Large intestine (tissue), 3 donors: Measurements from ENCODE around the gene ABHD18. TPM values are rescaled to one million over a fixed set of nuclear protein-coding genes. Genes with fewer than 3 reads are reported as not detected.
"Not testable (repeated sequence)": the region's sequence is repeated elsewhere in the genome, so short reads cannot be mapped to it uniquely, and the experiment has no call there.

Experiments
- DNase-seq, 2 donors: peaks; one replicate each; pipeline versions ENCODE4 v3.0.0 to v3.0.0-alpha.2; 2013
- H3K27ac ChIP-seq: one replicate; pipeline ENCODE4 v1.5.1; 2013; ENCODE audit warnings: low read length
- H3K27me3 ChIP-seq: 2 replicates; pipeline ENCODE4 v1.6.1; 2013; ENCODE audit warnings: low read length; ENCODE audit not compliant: control insufficient read depth, insufficient read depth
- H3K36me3 ChIP-seq: 2 replicates; pipeline ENCODE4 v1.6.1; 2013; ENCODE audit warnings: low read length; ENCODE audit not compliant: control insufficient read depth, insufficient read depth
- H3K4me1 ChIP-seq: one replicate; pipeline ENCODE4 v1.6.1; 2013; ENCODE audit warnings: low read length; ENCODE audit not compliant: control insufficient read depth, insufficient read depth
- H3K4me3 ChIP-seq: one replicate; pipeline ENCODE4 v1.5.1; 2013; ENCODE audit warnings: low read length
- H3K9me3 ChIP-seq: one replicate; pipeline ENCODE4 v1.6.1; 2013; ENCODE audit warnings: mild to moderate bottlenecking, low read depth, low read length, moderate library complexity; ENCODE audit not compliant: control insufficient read depth
- whole genome bisulfite sequencing: methylation state at CpG from one replicate; pipeline ENCODE4 v1.1.5; 2013; ENCODE audit warnings: low lambda C conversion rate; ENCODE audit not compliant: insufficient coverage; 5-methylcytosine and 5-hydroxymethylcytosine counted together
- polyA plus RNA-seq: library from polyadenylated mRNA; unstranded; fragments of 120-200 nt; gene quantifications from one replicate; pipeline ENCODE4 v1.2.1, GENCODE V29; 2013

Gene ABHD18
- polyA plus RNA-seq, 1 donor: 18.6 TPM

GRCh38 chr4:128031756-128032384 lies 66.7 kb downstream of the ABHD18 start:
- H3K27ac ChIP-seq: no peak overlapping the region
- no peaks in the 10 kb centered on the region for H3K4me1 ChIP-seq
- no peak overlapping the region for H3K4me3 ChIP-seq
- H3K36me3 ChIP-seq: peaks cover 21% of the 10 kb centered on the region
- 20% methylated on average over 2 of the region's 3 CpGs for WGBS
- no peaks in the 10 kb centered on the region for H3K9me3 ChIP-seq
- DNase-seq: peak; percentile 10 to 46
- no peaks in the 10 kb centered on the region for H3K27me3 ChIP-seq

GRCh38 chr4:128039568-128039967 lies 74.4 kb downstream of the ABHD18 start:
- no CpG with 5 or more reads among the region's 1 CpG for WGBS
- Histone ChIP-seq H3K4me3 (no peak overlapping the region), H3K36me3 (no peaks in the 10 kb centered on the region), H3K4me1 (no peaks in the 10 kb centered on the region), H3K9me3 (no peaks in the 10 kb centered on the region), H3K27me3 (no peaks in the 10 kb centered on the region), H3K27ac (no peak overlapping the region)
- no peak for DNase-seq

DNA sequence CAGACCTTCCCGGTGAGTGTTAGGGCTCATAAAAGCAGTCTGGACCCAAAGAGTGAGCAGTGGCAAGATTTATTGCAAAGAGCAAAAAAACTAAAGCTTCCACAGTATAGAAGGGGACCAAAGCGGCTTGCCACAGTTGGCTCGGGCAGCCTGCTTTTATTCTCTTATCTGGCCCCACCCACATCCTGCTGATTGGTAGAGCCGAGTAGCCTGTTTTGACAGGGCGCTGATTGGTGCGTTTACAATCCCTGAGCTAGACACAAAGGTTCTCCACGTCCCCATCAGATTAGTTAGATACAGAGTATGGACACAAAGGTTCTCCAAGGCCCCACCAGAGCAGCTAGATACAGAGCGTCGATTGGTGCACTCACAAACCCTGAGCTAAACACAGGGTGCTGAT lies 81.8 kb downstream of the ABHD18 start:
- no CpG with 5 or more reads among the region's 9 CpGs for WGBS
- not testable (repeated sequence) for H3K27ac ChIP-seq

GRCh38 chr4:128047514-128047913 lies 82.3 kb downstream of the ABHD18 start:
- DNase-seq, H3K27ac ChIP-seq, H3K36me3 ChIP-seq, H3K27me3 ChIP-seq, H3K9me3 ChIP-seq, H3K4me1 ChIP-seq, H3K4me3 ChIP-seq: not testable (repeated sequence)
- WGBS: no CpG with 5 or more reads among the region's 34 CpGs

More for the DNA sequence above, 81.8 kb downstream of the ABHD18 start:
- not testable (repeated sequence) for H3K4me3 ChIP-seq, H3K9me3 ChIP-seq, H3K27me3 ChIP-seq, H3K36me3 ChIP-seq, H3K4me1 ChIP-seq, DNase-seq

DNA sequence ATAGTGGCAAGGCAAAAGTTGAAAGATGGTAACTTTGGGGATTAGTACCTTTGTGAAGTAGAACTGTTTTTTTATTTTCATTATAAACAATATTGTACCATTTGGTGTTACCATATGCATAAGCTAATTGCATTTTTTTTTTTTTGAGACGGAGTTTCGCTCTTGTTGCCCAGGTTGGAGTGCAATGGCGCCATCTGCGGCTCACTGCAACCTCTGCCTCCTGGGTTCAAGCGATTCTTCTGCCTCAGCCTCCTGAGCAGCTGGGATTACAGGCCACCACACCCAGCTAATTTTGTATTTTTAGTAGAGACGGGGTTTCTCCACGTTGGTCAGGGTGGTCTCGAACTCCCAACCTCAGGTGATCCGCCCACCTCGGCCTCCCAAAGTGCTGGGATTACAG lies 86.0 kb downstream of the ABHD18 start:
- H3K27me3 ChIP-seq, H3K4me1 ChIP-seq, H3K36me3 ChIP-seq, H3K9me3 ChIP-seq, H3K4me3 ChIP-seq, DNase-seq, H3K27ac ChIP-seq: not testable (repeated sequence)
- 75% methylated on average over 2 of the region's 10 CpGs for WGBS

DNA sequence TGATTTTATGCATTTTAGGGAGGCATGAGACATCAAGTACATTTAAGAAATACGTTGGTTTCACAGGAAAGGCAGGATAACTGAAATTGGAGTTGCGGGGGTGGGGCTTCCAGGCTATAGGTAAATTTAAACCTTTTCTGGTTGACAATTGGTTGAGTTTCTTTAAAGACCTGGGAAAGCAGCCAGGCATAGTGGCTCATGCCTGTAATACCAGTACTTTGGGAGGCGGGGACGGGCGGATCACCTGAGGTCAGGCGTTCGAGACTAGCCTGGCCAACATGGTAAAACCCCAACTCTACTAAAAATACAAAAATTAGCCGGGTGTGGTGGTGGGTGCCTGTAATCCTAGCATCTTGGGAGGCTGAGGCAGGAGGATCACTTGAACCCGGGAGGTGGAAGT lies 89.7 kb downstream of the ABHD18 start:
- WGBS: no CpG with 5 or more reads among the region's 9 CpGs
- not testable (repeated sequence) for DNase-seq, H3K27ac ChIP-seq, H3K4me1 ChIP-seq, H3K27me3 ChIP-seq, H3K4me3 ChIP-seq, H3K36me3 ChIP-seq, H3K9me3 ChIP-seq

GRCh38 chr4:128055441-128056206 lies 90.4 kb downstream of the ABHD18 start:
- WGBS: 100% methylated on average over 2 of the region's 10 CpGs
- not testable (repeated sequence) for H3K27me3 ChIP-seq, H3K27ac ChIP-seq, H3K9me3 ChIP-seq, DNase-seq, H3K36me3 ChIP-seq, H3K4me3 ChIP-seq, H3K4me1 ChIP-seq

DNA sequence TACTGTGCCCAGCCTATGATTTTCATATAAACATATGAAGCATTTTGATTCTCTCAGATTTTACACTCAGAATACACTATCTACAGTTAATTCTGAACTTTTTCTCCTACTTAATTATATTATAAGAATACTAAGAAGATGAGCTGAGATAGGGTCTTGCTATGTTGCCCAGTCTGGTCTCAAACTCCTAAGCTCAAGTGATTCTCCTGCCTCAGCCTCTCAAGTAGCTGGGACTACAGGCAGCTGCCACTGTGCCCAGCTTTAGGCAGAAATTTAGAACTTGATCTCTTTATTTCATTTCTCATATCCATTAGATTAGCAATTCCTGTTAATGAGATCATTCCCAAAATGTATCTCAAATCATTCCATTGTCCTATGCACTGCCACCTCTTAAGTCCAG lies 91.2 kb downstream of the ABHD18 start:
- H3K4me1 ChIP-seq: no peaks in the 10 kb centered on the region
- H3K36me3 ChIP-seq: no peaks in the 10 kb centered on the region
- no peaks in the 10 kb centered on the region for H3K27me3 ChIP-seq
- no peaks in the 10 kb centered on the region for H3K9me3 ChIP-seq
- no peak for DNase-seq
- H3K4me3 ChIP-seq: no peak overlapping the region
- no peak overlapping the region for H3K27ac ChIP-seq

DNA sequence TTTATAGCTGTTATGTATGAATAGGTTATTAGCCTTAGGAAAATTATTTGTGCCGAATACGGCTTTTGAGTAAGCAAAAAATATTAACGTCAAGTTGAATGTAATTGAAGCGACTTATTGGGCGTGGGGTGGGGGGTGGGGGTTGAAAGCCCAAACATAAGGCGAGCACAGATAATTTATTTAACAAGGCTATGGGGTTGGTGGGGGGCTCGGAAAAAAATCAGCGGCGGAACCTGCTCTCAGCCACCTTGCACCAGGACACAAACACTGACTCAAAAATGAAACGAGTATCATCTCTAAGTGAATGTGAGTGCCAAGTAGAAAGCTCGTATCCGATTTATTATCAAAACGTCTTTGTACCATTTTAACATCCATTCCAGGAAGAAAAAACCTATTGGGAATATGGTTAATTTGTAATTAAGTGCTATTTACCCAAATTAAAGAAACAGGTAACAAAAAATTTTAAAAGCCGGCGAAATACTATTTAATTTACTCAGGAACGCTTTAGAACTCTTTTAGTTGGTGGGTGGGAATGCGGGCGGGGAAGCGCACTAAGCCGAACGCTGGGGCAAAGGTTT lies 95.0 kb downstream of the ABHD18 start:
- Histone ChIP-seq H3K4me3 (peak overlapping the region; percentile 52), H3K9me3 (no peaks in the 10 kb centered on the region), H3K36me3 (no peaks in the 10 kb centered on the region), H3K27me3 (no peaks in the 10 kb centered on the region), H3K27ac (peak overlapping the region; percentile 96), H3K4me1 (peaks cover 3% of the 10 kb centered on the region)
- WGBS: 21% methylated on average over 8 of the region's 21 CpGs
- DNase-seq: no peak

- peak; percentile 96 to 98 for DNase-seq
- peaks cover 5% of the 10 kb centered on the region for H3K4me1 ChIP-seq
- peak within 1 kb of the TSS; percentile 86 for H3K4me3 ChIP-seq
- no CpG with 5 or more reads among the region's 112 CpGs for WGBS
- H3K9me3 ChIP-seq: no peaks in the 10 kb centered on the region
- no peaks in the 10 kb centered on the region for H3K36me3 ChIP-seq
- no peaks in the 10 kb centered on the region for H3K27me3 ChIP-seq
- H3K27ac ChIP-seq: peak within 1 kb of the TSS; percentile 96
Observed at GRCh38 chr4:128060699-128061565, 95.7 kb downstream of the ABHD18 start, which contains the start of gene LARP1B. LARP1B (plus strand) TSS chr4:128061312; CDS start chr4:128074952, 13,640 bp downstream.
